WTC11 (cell line): Measurements from ENCODE around the gene PCDHAC2. TPM values are rescaled to one million over a fixed set of nuclear protein-coding genes. Genes with fewer than 3 reads are reported as not detected.

Source experiments
- ATAC-seq: fragments of 200-7000 bp; cut with Tn5 transposase; 2 replicates; pipeline ENCODE4 v1.10.0; 2021; ENCODE audit warnings: mild to moderate bottlenecking, moderate library complexity
- CTCF ChIA-PET: fragments of 300-600 bp; sonication (Branson Sonifier 250); formaldehyde crosslinking; loops from one replicate; lab custom pipeline; 2021; ENCODE audit warnings: antibody characterized with exemption; lab: Charles Lee
- POLR2A ChIA-PET: fragments of 350-600 bp; sonication (Branson Sonifier 250); formaldehyde crosslinking; loops from one replicate; lab custom pipeline; 2021; ENCODE audit warnings: antibody characterized with exemption; lab: Charles Lee
- DNase-seq: peaks from one replicate; pipeline ENCODE4 v3.0.0; 2021; ENCODE audit warnings: low spot score
- H3K27ac Mint-ChIP-seq: 2 replicates; pipeline ENCODE4 v1.8.0; 2021; ENCODE audit warnings: mixed read lengths
- H3K27me3 Mint-ChIP-seq: 2 replicates; pipeline ENCODE4 v1.8.0; 2021; ENCODE audit warnings: low read depth, mild to moderate bottlenecking, moderate library complexity, mixed read lengths
- H3K36me3 Mint-ChIP-seq: 2 replicates; pipeline ENCODE4 v1.8.0; 2021; ENCODE audit warnings: mixed read lengths
- H3K4me1 Mint-ChIP-seq: 2 replicates; pipeline ENCODE4 v1.8.0; 2022; ENCODE audit warnings: mixed read lengths
- H3K4me3 Mint-ChIP-seq: 2 replicates; pipeline ENCODE4 v1.8.0; 2021; ENCODE audit warnings: mild to moderate bottlenecking, moderate library complexity, mixed read lengths
- H3K9me3 Mint-ChIP-seq: 2 replicates; pipeline ENCODE4 v1.8.0; 2021; ENCODE audit warnings: mixed read lengths
- CREM ChIP-seq: sonication (generic); formaldehyde crosslinking; IDR thresholded peaks from 2 replicates; pipeline ENCODE4 v1.8.1; 2022; ENCODE audit warnings: mild to moderate bottlenecking, missing genetic modification reagents, moderate library complexity
- ESRRA ChIP-seq: sonication (generic); formaldehyde crosslinking; IDR thresholded peaks from 2 replicates; pipeline ENCODE4 v1.8.1; 2022; ENCODE audit warnings: mild to moderate bottlenecking, missing genetic modification reagents, borderline replicate concordance
- NFATC4 ChIP-seq: fragments of 250-450 bp; sonication (Bioruptor Pico); IDR thresholded peaks from 2 replicates; pipeline ENCODE4 v1.9.0; 2021; ENCODE audit warnings: mild to moderate bottlenecking
- PRRX2 ChIP-seq: fragments of 250-450 bp; sonication (Bioruptor Pico); IDR thresholded peaks from 2 replicates; pipeline ENCODE4 v1.8.0; 2021; ENCODE audit warnings: mild to moderate bottlenecking
- RORB ChIP-seq: fragments of 250-450 bp; sonication (Bioruptor Pico); IDR thresholded peaks from 2 replicates; pipeline ENCODE4 v1.9.0; 2021; ENCODE audit warnings: mild to moderate bottlenecking
- SMAD3 ChIP-seq: sonication (generic); formaldehyde crosslinking; IDR thresholded peaks from 2 replicates; pipeline ENCODE4 v1.8.0; 2022; ENCODE audit warnings: missing genetic modification reagents, mild to moderate bottlenecking, borderline replicate concordance
- SP1 ChIP-seq: sonication (generic); formaldehyde crosslinking; conservative IDR thresholded peaks from 2 replicates; pipeline ENCODE4 v1.8.1; 2022; ENCODE audit warnings: missing genetic modification reagents
- ZNF263 ChIP-seq: sonication (generic); formaldehyde crosslinking; IDR thresholded peaks from 2 replicates; pipeline ENCODE4 v1.8.1; 2022; ENCODE audit warnings: low read depth, mild to moderate bottlenecking, moderate library complexity, missing genetic modification reagents
- total RNA-seq: library from RNA; stranded (reverse); gene quantifications from 3 replicates; pipeline ENCODE4 v1.2.3, GENCODE V29; 2021
- TF ChIP-seq, protein P1 (sequence below): sonication (generic); formaldehyde crosslinking; IDR thresholded peaks from 2 replicates; pipeline ENCODE4 v1.8.0; 2022; ENCODE audit warnings: missing genetic modification reagents
- TF ChIP-seq, protein P2 (sequence below): sonication (generic); formaldehyde crosslinking; IDR thresholded peaks from 2 replicates; pipeline ENCODE4 v1.8.0; 2022; ENCODE audit warnings: mild to moderate bottlenecking, missing genetic modification reagents
- TF ChIP-seq, protein P3 (sequence below): sonication (generic); formaldehyde crosslinking; IDR thresholded peaks from 2 replicates; pipeline ENCODE4 v1.8.1; 2022; ENCODE audit warnings: mild to moderate bottlenecking, missing genetic modification reagents, moderate library complexity, borderline replicate concordance
- TF ChIP-seq, protein P4 (sequence below): sonication (generic); formaldehyde crosslinking; IDR thresholded peaks from 2 replicates; pipeline ENCODE4 v1.8.0; 2023; ENCODE audit warnings: missing genetic modification reagents, mild to moderate bottlenecking, borderline replicate concordance
- TF ChIP-seq, protein P5 (sequence below): sonication (generic); formaldehyde crosslinking; IDR thresholded peaks from 2 replicates; pipeline ENCODE4 v1.8.0; 2022; ENCODE audit warnings: mild to moderate bottlenecking, missing genetic modification reagents
- TF ChIP-seq, protein P6 (sequence below): sonication (generic); formaldehyde crosslinking; IDR thresholded peaks from 2 replicates; pipeline ENCODE4 v1.8.1; 2022; ENCODE audit warnings: mild to moderate bottlenecking, moderate library complexity, missing genetic modification reagents
- TF ChIP-seq, protein P7 (sequence below): sonication (generic); formaldehyde crosslinking; conservative IDR thresholded peaks from 2 replicates; pipeline ENCODE4 v1.8.1; 2023; ENCODE audit warnings: mild to moderate bottlenecking, low read depth, missing genetic modification reagents, moderate library complexity
- TF ChIP-seq, protein P8 (sequence below): sonication (generic); formaldehyde crosslinking; IDR thresholded peaks from 2 replicates; pipeline ENCODE4 v1.8.1; 2023; ENCODE audit warnings: mild to moderate bottlenecking, moderate library complexity, missing genetic modification reagents
- TF ChIP-seq, protein P9 (sequence below): sonication (generic); formaldehyde crosslinking; IDR thresholded peaks from 2 replicates; pipeline ENCODE4 v1.8.1; 2023; ENCODE audit warnings: mild to moderate bottlenecking, missing genetic modification reagents

The PCDHAC2 gene
- total RNA-seq, 1 experiment from 2014 or later, result 11.3 TPM

DNA sequence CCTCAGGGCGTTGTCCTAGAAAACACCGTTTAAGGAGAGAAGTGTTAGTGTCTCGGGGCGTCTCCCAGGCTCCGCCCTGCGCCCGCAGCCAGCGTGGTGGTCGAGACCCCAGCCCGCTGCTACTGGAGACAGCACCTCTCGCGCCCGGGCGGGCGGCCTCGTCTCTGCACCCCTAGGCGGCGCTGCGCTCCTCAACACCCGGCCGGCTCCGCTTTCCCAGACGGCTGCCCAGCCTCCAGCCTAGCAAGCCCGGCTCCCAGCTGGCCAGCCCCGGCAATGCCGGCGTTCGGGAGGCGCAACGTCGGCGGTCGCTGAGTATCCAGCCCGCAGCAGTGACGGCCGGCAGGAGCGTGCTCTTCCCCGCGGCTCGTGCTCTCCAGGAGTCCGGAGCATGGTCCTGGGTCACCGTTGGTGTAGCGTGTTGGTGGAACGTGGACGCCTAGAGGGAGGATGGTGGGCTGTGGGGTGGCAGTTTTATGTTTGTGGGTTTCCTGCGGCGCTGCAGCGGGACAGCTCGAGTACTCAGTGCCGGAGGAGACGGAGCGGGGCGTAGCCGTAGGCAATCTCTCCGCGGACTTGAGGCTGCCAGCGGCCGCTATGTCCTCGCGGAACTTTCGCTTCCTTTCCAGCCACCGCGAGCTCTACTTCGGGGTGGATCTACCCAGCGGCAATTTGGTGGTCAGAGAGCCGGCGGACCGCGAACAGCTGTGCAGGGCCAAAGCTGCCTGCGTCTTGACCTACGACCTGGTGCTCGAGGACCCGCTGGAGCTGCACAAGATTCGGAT lies 39.6 kb upstream of the PCDHAC2 start:
- H3K27me3 Mint-ChIP-seq, result peaks cover 37% of the 10 kb centered on the region
- ATAC-seq (peak; percentile 86), DNase-seq (peak; percentile 98)
- peaks cover 28% of the 10 kb centered on the region for H3K4me1 Mint-ChIP-seq
- H3K36me3 Mint-ChIP-seq, result no peaks in the 10 kb centered on the region
- peak overlapping the region; percentile 91 for H3K4me3 Mint-ChIP-seq
- POLR2A ChIA-PET, result interaction anchor here (0.6 to 3.4 kb wide), 12 partner anchors 14 to 140 kb away, joined by 3 to 50 read pairs (median 5); partner anchors contain the start of genes PCDHA1 and PCDHAC2
- H3K9me3 Mint-ChIP-seq, result no peaks in the 10 kb centered on the region
- no peak overlapping the region for H3K27ac Mint-ChIP-seq
- CTCF ChIA-PET, result interaction anchor here (0.6 to 4.4 kb wide), 51 partner anchors 8 to 273 kb away, joined by 3 to 243 read pairs (median 6); partner anchors contain the start of genes PCDHA1, PCDHA10, PCDHA11 and PCDHA12
- TF ChIP-seq, protein P1, sequence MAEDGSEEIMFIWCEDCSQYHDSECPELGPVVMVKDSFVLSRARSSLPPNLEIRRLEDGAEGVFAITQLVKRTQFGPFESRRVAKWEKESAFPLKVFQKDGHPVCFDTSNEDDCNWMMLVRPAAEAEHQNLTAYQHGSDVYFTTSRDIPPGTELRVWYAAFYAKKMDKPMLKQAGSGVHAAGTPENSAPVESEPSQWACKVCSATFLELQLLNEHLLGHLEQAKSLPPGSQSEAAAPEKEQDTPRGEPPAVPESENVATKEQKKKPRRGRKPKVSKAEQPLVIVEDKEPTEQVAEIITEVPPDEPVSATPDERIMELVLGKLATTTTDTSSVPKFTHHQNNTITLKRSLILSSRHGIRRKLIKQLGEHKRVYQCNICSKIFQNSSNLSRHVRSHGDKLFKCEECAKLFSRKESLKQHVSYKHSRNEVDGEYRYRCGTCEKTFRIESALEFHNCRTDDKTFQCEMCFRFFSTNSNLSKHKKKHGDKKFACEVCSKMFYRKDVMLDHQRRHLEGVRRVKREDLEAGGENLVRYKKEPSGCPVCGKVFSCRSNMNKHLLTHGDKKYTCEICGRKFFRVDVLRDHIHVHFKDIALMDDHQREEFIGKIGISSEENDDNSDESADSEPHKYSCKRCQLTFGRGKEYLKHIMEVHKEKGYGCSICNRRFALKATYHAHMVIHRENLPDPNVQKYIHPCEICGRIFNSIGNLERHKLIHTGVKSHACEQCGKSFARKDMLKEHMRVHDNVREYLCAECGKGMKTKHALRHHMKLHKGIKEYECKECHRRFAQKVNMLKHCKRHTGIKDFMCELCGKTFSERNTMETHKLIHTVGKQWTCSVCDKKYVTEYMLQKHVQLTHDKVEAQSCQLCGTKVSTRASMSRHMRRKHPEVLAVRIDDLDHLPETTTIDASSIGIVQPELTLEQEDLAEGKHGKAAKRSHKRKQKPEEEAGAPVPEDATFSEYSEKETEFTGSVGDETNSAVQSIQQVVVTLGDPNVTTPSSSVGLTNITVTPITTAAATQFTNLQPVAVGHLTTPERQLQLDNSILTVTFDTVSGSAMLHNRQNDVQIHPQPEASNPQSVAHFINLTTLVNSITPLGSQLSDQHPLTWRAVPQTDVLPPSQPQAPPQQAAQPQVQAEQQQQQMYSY (CRISPR knock-in tag), result peak; percentile 22; the same call in 1 of the 2 replicates
- TF ChIP-seq, protein P2, sequence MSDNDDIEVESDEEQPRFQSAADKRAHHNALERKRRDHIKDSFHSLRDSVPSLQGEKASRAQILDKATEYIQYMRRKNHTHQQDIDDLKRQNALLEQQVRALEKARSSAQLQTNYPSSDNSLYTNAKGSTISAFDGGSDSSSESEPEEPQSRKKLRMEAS (CRISPR knock-in tag), result peak; percentile 86
- TF ChIP-seq RORB (CRISPR knock-in tag) (no peak), SMAD3 (0 out of 2 replicates have a peak, but pooled peaks have one; percentile 11), SP1 (CRISPR knock-in tag) (peak; percentile 79), ESRRA (CRISPR knock-in tag) (peak; percentile 20), ZNF263 (no peak), CREM (CRISPR knock-in tag) (peak; percentile 71; the same call in 1 of the 2 replicates), NFATC4 (CRISPR knock-in tag) (no peak), PRRX2 (CRISPR knock-in tag) (no peak)
- TF ChIP-seq, protein P3, sequence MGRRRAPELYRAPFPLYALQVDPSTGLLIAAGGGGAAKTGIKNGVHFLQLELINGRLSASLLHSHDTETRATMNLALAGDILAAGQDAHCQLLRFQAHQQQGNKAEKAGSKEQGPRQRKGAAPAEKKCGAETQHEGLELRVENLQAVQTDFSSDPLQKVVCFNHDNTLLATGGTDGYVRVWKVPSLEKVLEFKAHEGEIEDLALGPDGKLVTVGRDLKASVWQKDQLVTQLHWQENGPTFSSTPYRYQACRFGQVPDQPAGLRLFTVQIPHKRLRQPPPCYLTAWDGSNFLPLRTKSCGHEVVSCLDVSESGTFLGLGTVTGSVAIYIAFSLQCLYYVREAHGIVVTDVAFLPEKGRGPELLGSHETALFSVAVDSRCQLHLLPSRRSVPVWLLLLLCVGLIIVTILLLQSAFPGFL (CRISPR knock-in tag), result no peak
- TF ChIP-seq, protein P4, sequence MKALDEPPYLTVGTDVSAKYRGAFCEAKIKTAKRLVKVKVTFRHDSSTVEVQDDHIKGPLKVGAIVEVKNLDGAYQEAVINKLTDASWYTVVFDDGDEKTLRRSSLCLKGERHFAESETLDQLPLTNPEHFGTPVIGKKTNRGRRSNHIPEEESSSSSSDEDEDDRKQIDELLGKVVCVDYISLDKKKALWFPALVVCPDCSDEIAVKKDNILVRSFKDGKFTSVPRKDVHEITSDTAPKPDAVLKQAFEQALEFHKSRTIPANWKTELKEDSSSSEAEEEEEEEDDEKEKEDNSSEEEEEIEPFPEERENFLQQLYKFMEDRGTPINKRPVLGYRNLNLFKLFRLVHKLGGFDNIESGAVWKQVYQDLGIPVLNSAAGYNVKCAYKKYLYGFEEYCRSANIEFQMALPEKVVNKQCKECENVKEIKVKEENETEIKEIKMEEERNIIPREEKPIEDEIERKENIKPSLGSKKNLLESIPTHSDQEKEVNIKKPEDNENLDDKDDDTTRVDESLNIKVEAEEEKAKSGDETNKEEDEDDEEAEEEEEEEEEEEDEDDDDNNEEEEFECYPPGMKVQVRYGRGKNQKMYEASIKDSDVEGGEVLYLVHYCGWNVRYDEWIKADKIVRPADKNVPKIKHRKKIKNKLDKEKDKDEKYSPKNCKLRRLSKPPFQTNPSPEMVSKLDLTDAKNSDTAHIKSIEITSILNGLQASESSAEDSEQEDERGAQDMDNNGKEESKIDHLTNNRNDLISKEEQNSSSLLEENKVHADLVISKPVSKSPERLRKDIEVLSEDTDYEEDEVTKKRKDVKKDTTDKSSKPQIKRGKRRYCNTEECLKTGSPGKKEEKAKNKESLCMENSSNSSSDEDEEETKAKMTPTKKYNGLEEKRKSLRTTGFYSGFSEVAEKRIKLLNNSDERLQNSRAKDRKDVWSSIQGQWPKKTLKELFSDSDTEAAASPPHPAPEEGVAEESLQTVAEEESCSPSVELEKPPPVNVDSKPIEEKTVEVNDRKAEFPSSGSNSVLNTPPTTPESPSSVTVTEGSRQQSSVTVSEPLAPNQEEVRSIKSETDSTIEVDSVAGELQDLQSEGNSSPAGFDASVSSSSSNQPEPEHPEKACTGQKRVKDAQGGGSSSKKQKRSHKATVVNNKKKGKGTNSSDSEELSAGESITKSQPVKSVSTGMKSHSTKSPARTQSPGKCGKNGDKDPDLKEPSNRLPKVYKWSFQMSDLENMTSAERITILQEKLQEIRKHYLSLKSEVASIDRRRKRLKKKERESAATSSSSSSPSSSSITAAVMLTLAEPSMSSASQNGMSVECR (CRISPR knock-in tag), result peak; percentile 57; the same call in 1 of the 2 replicates
- TF ChIP-seq, protein P5, sequence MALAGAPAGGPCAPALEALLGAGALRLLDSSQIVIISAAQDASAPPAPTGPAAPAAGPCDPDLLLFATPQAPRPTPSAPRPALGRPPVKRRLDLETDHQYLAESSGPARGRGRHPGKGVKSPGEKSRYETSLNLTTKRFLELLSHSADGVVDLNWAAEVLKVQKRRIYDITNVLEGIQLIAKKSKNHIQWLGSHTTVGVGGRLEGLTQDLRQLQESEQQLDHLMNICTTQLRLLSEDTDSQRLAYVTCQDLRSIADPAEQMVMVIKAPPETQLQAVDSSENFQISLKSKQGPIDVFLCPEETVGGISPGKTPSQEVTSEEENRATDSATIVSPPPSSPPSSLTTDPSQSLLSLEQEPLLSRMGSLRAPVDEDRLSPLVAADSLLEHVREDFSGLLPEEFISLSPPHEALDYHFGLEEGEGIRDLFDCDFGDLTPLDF (CRISPR knock-in tag), result peak; percentile 36; the same call in 1 of the 2 replicates
- TF ChIP-seq, protein P6, sequence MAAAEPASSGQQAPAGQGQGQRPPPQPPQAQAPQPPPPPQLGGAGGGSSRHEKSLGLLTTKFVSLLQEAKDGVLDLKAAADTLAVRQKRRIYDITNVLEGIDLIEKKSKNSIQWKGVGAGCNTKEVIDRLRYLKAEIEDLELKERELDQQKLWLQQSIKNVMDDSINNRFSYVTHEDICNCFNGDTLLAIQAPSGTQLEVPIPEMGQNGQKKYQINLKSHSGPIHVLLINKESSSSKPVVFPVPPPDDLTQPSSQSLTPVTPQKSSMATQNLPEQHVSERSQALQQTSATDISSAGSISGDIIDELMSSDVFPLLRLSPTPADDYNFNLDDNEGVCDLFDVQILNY (CRISPR knock-in tag), result peak; percentile 35; the same call in 1 of the 2 replicates
- TF ChIP-seq, protein P7, sequence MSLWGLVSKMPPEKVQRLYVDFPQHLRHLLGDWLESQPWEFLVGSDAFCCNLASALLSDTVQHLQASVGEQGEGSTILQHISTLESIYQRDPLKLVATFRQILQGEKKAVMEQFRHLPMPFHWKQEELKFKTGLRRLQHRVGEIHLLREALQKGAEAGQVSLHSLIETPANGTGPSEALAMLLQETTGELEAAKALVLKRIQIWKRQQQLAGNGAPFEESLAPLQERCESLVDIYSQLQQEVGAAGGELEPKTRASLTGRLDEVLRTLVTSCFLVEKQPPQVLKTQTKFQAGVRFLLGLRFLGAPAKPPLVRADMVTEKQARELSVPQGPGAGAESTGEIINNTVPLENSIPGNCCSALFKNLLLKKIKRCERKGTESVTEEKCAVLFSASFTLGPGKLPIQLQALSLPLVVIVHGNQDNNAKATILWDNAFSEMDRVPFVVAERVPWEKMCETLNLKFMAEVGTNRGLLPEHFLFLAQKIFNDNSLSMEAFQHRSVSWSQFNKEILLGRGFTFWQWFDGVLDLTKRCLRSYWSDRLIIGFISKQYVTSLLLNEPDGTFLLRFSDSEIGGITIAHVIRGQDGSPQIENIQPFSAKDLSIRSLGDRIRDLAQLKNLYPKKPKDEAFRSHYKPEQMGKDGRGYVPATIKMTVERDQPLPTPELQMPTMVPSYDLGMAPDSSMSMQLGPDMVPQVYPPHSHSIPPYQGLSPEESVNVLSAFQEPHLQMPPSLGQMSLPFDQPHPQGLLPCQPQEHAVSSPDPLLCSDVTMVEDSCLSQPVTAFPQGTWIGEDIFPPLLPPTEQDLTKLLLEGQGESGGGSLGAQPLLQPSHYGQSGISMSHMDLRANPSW (CRISPR knock-in tag), result no peak
- TF ChIP-seq, protein P8, sequence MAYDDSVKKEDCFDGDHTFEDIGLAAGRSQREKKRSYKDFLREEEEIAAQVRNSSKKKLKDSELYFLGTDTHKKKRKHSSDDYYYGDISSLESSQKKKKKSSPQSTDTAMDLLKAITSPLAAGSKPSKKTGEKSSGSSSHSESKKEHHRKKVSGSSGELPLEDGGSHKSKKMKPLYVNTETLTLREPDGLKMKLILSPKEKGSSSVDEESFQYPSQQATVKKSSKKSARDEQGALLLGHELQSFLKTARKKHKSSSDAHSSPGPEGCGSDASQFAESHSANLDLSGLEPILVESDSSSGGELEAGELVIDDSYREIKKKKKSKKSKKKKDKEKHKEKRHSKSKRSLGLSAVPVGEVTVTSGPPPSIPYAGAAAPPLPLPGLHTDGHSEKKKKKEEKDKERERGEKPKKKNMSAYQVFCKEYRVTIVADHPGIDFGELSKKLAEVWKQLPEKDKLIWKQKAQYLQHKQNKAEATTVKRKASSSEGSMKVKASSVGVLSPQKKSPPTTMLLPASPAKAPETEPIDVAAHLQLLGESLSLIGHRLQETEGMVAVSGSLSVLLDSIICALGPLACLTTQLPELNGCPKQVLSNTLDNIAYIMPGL, result peak; percentile 100
- TF ChIP-seq, protein P9, sequence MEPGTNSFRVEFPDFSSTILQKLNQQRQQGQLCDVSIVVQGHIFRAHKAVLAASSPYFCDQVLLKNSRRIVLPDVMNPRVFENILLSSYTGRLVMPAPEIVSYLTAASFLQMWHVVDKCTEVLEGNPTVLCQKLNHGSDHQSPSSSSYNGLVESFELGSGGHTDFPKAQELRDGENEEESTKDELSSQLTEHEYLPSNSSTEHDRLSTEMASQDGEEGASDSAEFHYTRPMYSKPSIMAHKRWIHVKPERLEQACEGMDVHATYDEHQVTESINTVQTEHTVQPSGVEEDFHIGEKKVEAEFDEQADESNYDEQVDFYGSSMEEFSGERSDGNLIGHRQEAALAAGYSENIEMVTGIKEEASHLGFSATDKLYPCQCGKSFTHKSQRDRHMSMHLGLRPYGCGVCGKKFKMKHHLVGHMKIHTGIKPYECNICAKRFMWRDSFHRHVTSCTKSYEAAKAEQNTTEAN (CRISPR knock-in tag), result peak; percentile 16; the same call in 1 of the 2 replicates
